IMR-90 (cell line): ENCODE results near the gene ARMH1. TPM values are rescaled to one million over a fixed set of nuclear protein-coding genes. Genes with fewer than 3 reads are reported as not detected.
A peak's percentile ranks its signal among the peaks of the same experiment; 100 is the strongest.

Experiments
- ATAC-seq: fragments of 200-7000 bp; cut with Tn5 transposase; 2 replicates; pipeline ENCODE4 v1.9.1; 2020; ENCODE audit warnings: low read depth, mild to moderate bottlenecking, moderate library complexity
- BruUV-seq: library from RNA; stranded (reverse); fragments of 400-500 nt; replicated peaks from 2 replicates; lab custom pipeline; 2021; lab: Mats Ljungman, UMichigan
- CTCF ChIA-PET: fragments of 300-600 bp; formaldehyde crosslinking; extraction: SDS; loops from one replicate; lab custom pipeline; 2021; ENCODE audit warnings: antibody characterized with exemption; lab: Yijun Ruan, JAX
- POLR2A ChIA-PET: fragments of 300-600 bp; sonication (Branson Sonifier 250); formaldehyde crosslinking; loops from one replicate; lab custom pipeline; 2022; ENCODE audit warnings: antibody characterized with exemption; ENCODE audit not compliant: unreplicated experiment; lab: Charles Lee
- DNase-seq: peaks from one replicate; pipeline ENCODE4 v3.0.0; 2013
- H2AFZ ChIP-seq: replicated peaks from 2 replicates; pipeline ENCODE3; 2013; ENCODE audit warnings: low read length, mild to moderate bottlenecking; ENCODE audit not compliant: poor library complexity
- H2AK5ac ChIP-seq: 2 replicates; pipeline ENCODE4 v1.6.1; 2013; ENCODE audit warnings: low read depth, low read length, inconsistent platforms
- H2AK9ac ChIP-seq: replicated peaks from 2 replicates; pipeline ENCODE3; 2013; ENCODE audit warnings: mild to moderate bottlenecking, low read depth, low read length, moderate library complexity; ENCODE audit not compliant: poor library complexity
- H2BK120ac ChIP-seq: 2 replicates; pipeline ENCODE4 v1.6.1; 2013; ENCODE audit warnings: low read depth, low read length, inconsistent platforms
- H2BK15ac ChIP-seq: 3 replicates; pipeline ENCODE4 v1.6.1; 2013; ENCODE audit warnings: low read depth, low read length, inconsistent platforms
- H2BK20ac ChIP-seq: 2 replicates; pipeline ENCODE4 v1.6.1; 2013; ENCODE audit warnings: low read depth, mild to moderate bottlenecking, inconsistent platforms, low read length, moderate library complexity
- H2BK5ac ChIP-seq: 2 replicates; pipeline ENCODE4 v1.6.1; 2013; ENCODE audit warnings: mild to moderate bottlenecking, low read depth, low read length, inconsistent platforms; ENCODE audit not compliant: poor library complexity, severe bottlenecking
- H3K14ac ChIP-seq: replicated peaks from 2 replicates; pipeline ENCODE4 v1.6.1; 2013; ENCODE audit warnings: low read depth, low read length, inconsistent platforms
- H3K18ac ChIP-seq: 2 replicates; pipeline ENCODE4 v1.6.1; 2013; ENCODE audit warnings: low read depth, low read length, control low read depth
- H3K23ac ChIP-seq: 2 replicates; pipeline ENCODE4 v1.6.1; 2013; ENCODE audit warnings: low read depth, low read length, inconsistent platforms
- H3K27ac ChIP-seq: 2 replicates; pipeline ENCODE4 v1.5.1; 2013; ENCODE audit warnings: mild to moderate bottlenecking, control low read depth, low read length; ENCODE audit not compliant: insufficient read depth
- H3K27me3 ChIP-seq: 2 replicates; pipeline ENCODE4 v1.6.1; 2013; ENCODE audit warnings: low read length; ENCODE audit not compliant: control insufficient read depth, insufficient read depth
- H3K36me3 ChIP-seq: 2 replicates; pipeline ENCODE4 v1.6.1; 2013; ENCODE audit warnings: low read length, mixed read lengths; ENCODE audit not compliant: control insufficient read depth, insufficient read depth
- H3K4ac ChIP-seq: 2 replicates; pipeline ENCODE4 v1.6.1; 2013; ENCODE audit warnings: low read depth, low read length, inconsistent platforms
- H3K4me1 ChIP-seq: 2 replicates; pipeline ENCODE4 v1.6.1; 2013; ENCODE audit warnings: low read length, mixed read lengths; ENCODE audit not compliant: control insufficient read depth, insufficient read depth
- H3K4me2 ChIP-seq: 2 replicates; pipeline ENCODE4 v1.6.1; 2013; ENCODE audit warnings: low read depth, mild to moderate bottlenecking, control low read depth, low read length, moderate library complexity
- H3K4me3 ChIP-seq: 2 replicates; pipeline ENCODE4 v1.5.1; 2013; ENCODE audit warnings: low read depth, mild to moderate bottlenecking, control low read depth, low read length, moderate library complexity; ENCODE audit not compliant: insufficient read depth
- H3K56ac ChIP-seq: 2 replicates; pipeline ENCODE4 v1.6.1; 2013; ENCODE audit warnings: low read length, inconsistent platforms; ENCODE audit not compliant: insufficient read depth; ENCODE audit errors: extremely low read depth
- H3K79me1 ChIP-seq, 2 experiments: 2 replicates each; pipeline ENCODE4 v1.6.1; 2013; ENCODE audit warnings: low read length in 2 of 2, inconsistent platforms in 1 of 2, low read depth in 1 of 2
- H3K9ac ChIP-seq: 2 replicates; pipeline ENCODE4 v1.6.1; 2013; ENCODE audit warnings: low read depth, low read length, control low read depth
- H3K9me1 ChIP-seq: 2 replicates; pipeline ENCODE4 v1.6.1; 2013; ENCODE audit warnings: low read length, inconsistent platforms; ENCODE audit not compliant: insufficient read depth
- H3K9me3 ChIP-seq: 2 replicates; pipeline ENCODE4 v1.6.1; 2013; ENCODE audit warnings: low read length; ENCODE audit not compliant: control insufficient read depth, insufficient read depth
- H4K20me1 ChIP-seq: 2 replicates; pipeline ENCODE4 v1.6.1; 2013; ENCODE audit warnings: low read length, inconsistent platforms; ENCODE audit not compliant: insufficient read depth
- H4K5ac ChIP-seq: 2 replicates; pipeline ENCODE4 v1.6.1; 2013; ENCODE audit warnings: mild to moderate bottlenecking, low read depth, low read length, control low read depth
- H4K8ac ChIP-seq, 2 experiments: 2 replicates each; pipeline ENCODE4 v1.6.1; 2013; ENCODE audit warnings: low read depth in 2 of 2, low read length in 2 of 2, control low read depth in 1 of 2, inconsistent platforms in 1 of 2
- H4K91ac ChIP-seq: 2 replicates; pipeline ENCODE4 v1.6.1; 2013; ENCODE audit warnings: low read depth, low read length, inconsistent platforms; ENCODE audit not compliant: insufficient read depth
- BHLHE40 ChIP-seq: fragments of 150-350 bp; IDR thresholded peaks from 2 replicates; pipeline ENCODE4 v1.6.1; 2016; ENCODE audit warnings: mild to moderate bottlenecking, low read depth, low read length
- CEBPB ChIP-seq: IDR thresholded peaks from 2 replicates; pipeline ENCODE4 v1.6.1; 2012; ENCODE audit warnings: low read depth, low read length, improper control_type of control experiment
- CHD1 ChIP-seq: IDR thresholded peaks from 2 replicates; pipeline ENCODE4 v1.6.1; 2012; ENCODE audit warnings: low read depth, low read length, improper control_type of control experiment
- CTCF ChIP-seq: conservative IDR thresholded peaks from 2 replicates; pipeline ENCODE4 v1.5.1; 2012; ENCODE audit warnings: mild to moderate bottlenecking, low read depth, low read length, improper control_type of control experiment
- ELK1 ChIP-seq: fragments of 150-350 bp; IDR thresholded peaks from 2 replicates; pipeline ENCODE4 v1.6.1; 2016; ENCODE audit warnings: low read depth, mild to moderate bottlenecking, low read length, moderate library complexity, borderline replicate concordance
- MXI1 ChIP-seq: IDR thresholded peaks from 2 replicates; pipeline ENCODE4 v1.6.1; 2012; ENCODE audit warnings: low read depth, mild to moderate bottlenecking, low read length, moderate library complexity, borderline replicate concordance
- POLR2A ChIP-seq: IDR thresholded peaks from 2 replicates; pipeline ENCODE4 v1.6.1; 2012; ENCODE audit warnings: mild to moderate bottlenecking, low read depth, low read length
- RAD21 ChIP-seq: IDR thresholded peaks from 2 replicates; pipeline ENCODE4 v1.6.1; 2012; ENCODE audit warnings: low read length, improper control_type of control experiment
- RFX5 ChIP-seq: IDR thresholded peaks from 2 replicates; pipeline ENCODE4 v1.8.0; 2012; ENCODE audit warnings: low read depth, mild to moderate bottlenecking, low read length, moderate library complexity
- USF2 ChIP-seq: fragments of 150-350 bp; IDR thresholded peaks from 2 replicates; pipeline ENCODE4 v1.6.1; 2017; ENCODE audit warnings: mild to moderate bottlenecking, antibody characterized with exemption, low read length, low read depth
- WGBS, 2 experiments: methylation state at CpG; one replicate each; pipeline versions ENCODE4 v1.1.5 to v1.1.7; 2013; ENCODE audit warnings: missing lambda C conversion rate in 2 of 2; ENCODE audit not compliant: insufficient read length in 1 of 2; ENCODE audit errors: extremely low coverage in 2 of 2; 5-methylcytosine and 5-hydroxymethylcytosine counted together
- dilution Hi-C: fragments of 300-500 bp; cut with HindIII; formaldehyde crosslinking; loops from one replicate; pipeline ENCODE4 v1.14.3; 2018; ENCODE audit warnings: low sequenced_read_pairs; ENCODE audit not compliant: unreplicated experiment
- in situ Hi-C: fragments of 300-500 bp; cut with MboI; formaldehyde crosslinking; loops from 3 replicates; pipeline ENCODE4 v1.14.3; 2019; ENCODE audit warnings: low sequenced_read_pairs, inconsistent platforms, mixed read lengths
- intact Hi-C: fragments of 100-400 bp; cut with micrococcal nuclease; formaldehyde crosslinking; loops from 2 replicates; pipeline ENCODE4 v1.10.0; 2022
- polyA plus RNA-seq, 3 experiments: library from polyadenylated mRNA; depleted of rRNA; stranded (reverse); fragments of >200 nt; gene quantifications; 2 replicates each; pipeline ENCODE4 v1.2.3, GENCODE V29; 2012; ENCODE audit warnings: low replicate concordance in 1 of 3
- total RNA-seq: library from RNA; depleted of rRNA; stranded (reverse); fragments of >200 nt; gene quantifications from 2 replicates; pipeline ENCODE4 v1.2.3, GENCODE V29; 2012

The ARMH1 gene
- total and polyA plus RNA-seq, 2 of the 4 experiments (the other 2 are of a cell fraction) = 0.36 to 0.72 TPM

GRCh38 chr1:44676484-44677200 lies 2.1 kb downstream of the ARMH1 start (continued):
- no peak for TF ChIP-seq BHLHE40

- H3K79me1 ChIP-seq = peaks cover 5 to 10% of the 10 kb centered on the region in 2 experiments; a peak in 3 of 4 replicates
- peaks cover 6% of the 10 kb centered on the region for H3K4me1 ChIP-seq
- H3K56ac ChIP-seq = no peak overlapping the region
- H4K91ac ChIP-seq = no peak overlapping the region
- dilution Hi-C loops (no loop called here), in situ Hi-C loops (no loop called here), intact Hi-C loops (no loop called here)
- H3K27me3 ChIP-seq = no peaks in the 10 kb centered on the region
- no peak overlapping the region for H2BK5ac ChIP-seq
- 84% methylated on average over 3 of the region's 6 CpGs; no CpG with 5 or more reads in 1 of the 2 experiments for WGBS, 2 experiments
- no TSS peak for BruUV-seq
- H2AK5ac ChIP-seq = peak overlapping the region; percentile 2; the same call in 1 of the 2 replicates
- ATAC-seq = no peak
- H4K5ac ChIP-seq = no peak overlapping the region; the same call in 1 of the 2 replicates
- H2BK120ac ChIP-seq = no peak overlapping the region
- no peak overlapping the region for H3K4ac ChIP-seq
- H3K18ac ChIP-seq = no peak overlapping the region
- no peak overlapping the region for H2AFZ ChIP-seq
- no peak overlapping the region for H2AK9ac ChIP-seq
- no peaks in the 10 kb centered on the region for H3K36me3 ChIP-seq
- H3K9ac ChIP-seq = no peak overlapping the region
- H3K4me2 ChIP-seq = no peak overlapping the region
- POLR2A ChIA-PET = no interaction called here
- TF ChIP-seq RAD21 = peak; percentile 21; the same call in 1 of the 2 replicates
- TF ChIP-seq RFX5 = no peak
- TF ChIP-seq ELK1 = no peak
- no peak for TF ChIP-seq POLR2A
- no peak for TF ChIP-seq USF2
- TF ChIP-seq MXI1 = no peak
- peak; percentile 48 for TF ChIP-seq CTCF
- peak; percentile 88 for TF ChIP-seq CEBPB
- TF ChIP-seq CHD1 = no peak
- H2BK15ac ChIP-seq = 0 out of 3 replicates have a peak overlapping the region, but pooled peaks have one; percentile 46
- CTCF ChIA-PET = no interaction called here
- no peaks in the 10 kb centered on the region for H4K20me1 ChIP-seq
- no peak overlapping the region for H3K23ac ChIP-seq
- no peaks in the 10 kb centered on the region for H3K9me3 ChIP-seq
- peak overlapping the region in 1 of 2 experiments; percentile 28; a peak in 1 of 4 replicates for H4K8ac ChIP-seq
- H3K9me1 ChIP-seq = peaks cover 6% of the 10 kb centered on the region
- H2BK20ac ChIP-seq = peak overlapping the region; percentile 29; the same call in 1 of the 2 replicates
- DNase-seq = peak; percentile 53
- H3K27ac ChIP-seq = no peak overlapping the region
- no peak overlapping the region for H3K14ac ChIP-seq
- no peak overlapping the region for H3K4me3 ChIP-seq
Observed at GRCh38 chr1:44677201-44677766, 2.8 kb downstream of the ARMH1 start.
